Amygdala (tissue), 56 donors: Measurements from ENCODE around the gene ADAD2.
A peak's percentile ranks its signal among the peaks of the same experiment; 100 is the strongest.

Source experiments
- DNase-seq, 56 donors: peaks; one replicate each; lab custom pipeline; 2025; lab: John Stamatoyannopoulos, UW

The ADAD2 gene

GRCh38 chr16:84220851-84221250 lies 29.9 kb downstream of the ADAD2 start:
- no peak for DNase-seq

DNA sequence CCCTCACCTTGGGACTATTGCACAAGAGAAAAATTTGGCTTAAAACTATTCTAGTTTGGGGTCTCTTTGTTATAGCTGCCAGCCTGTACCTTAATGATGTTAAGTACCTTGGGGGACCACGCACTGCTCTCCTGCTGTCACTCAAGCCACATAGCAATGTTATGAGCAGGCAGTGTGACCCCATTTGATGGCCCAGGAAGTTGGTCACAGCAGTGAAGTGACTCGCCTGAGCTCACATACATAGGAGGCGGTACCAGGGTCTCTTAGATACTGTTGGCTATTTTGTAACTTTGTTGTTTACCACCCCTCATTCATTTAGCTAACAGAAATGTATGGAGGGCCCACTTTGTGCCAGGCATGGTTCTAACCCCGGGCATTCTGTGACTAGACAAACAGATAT lies 32.5 kb downstream of the ADAD2 start:
- DNase-seq = no peak

DNA sequence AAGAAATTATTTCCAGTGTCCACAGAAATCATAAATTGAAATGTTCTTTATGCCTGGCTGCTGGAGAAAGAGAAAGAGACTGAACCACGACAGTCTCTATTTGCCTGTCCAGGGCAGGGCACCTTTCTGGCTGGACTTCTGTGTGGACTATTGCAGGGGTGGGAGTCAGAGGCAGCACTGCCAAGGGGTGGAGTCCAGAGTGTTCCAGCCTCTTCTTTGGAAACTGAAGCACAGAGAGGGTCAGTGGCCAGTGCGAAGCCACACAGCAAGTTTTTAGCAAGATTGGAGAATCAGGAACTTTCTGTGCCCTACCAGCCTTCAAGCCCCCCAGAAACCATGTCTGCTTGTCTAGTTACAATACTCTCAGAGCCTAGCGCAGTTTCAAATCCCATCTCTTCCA lies 33.6 kb downstream of the ADAD2 start:
- DNase-seq = no peak

- no peak for DNase-seq
Measured at GRCh38 chr16:84225126-84225525, 34.2 kb downstream of the ADAD2 start.

DNA sequence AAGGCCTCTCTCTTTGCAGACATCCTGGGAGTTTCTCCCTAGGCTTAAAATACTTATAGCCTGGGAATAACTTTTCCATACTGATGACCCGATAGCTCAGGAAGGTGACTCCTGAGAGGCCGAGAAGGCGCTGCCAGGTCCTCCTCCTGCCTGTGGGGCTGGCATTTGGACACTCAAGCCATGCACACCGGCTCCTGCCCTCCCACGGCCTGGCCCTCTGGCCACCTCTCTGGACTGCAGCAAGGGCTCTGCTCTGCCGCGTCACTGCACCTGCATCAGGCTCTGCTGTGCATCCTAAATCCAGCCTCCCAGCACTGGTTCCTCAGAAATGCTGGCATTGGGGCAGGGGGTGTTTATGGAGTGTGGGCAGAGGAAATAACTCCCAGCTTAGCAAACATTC lies 34.6 kb downstream of the ADAD2 start:
- DNase-seq = no peak

DNA sequence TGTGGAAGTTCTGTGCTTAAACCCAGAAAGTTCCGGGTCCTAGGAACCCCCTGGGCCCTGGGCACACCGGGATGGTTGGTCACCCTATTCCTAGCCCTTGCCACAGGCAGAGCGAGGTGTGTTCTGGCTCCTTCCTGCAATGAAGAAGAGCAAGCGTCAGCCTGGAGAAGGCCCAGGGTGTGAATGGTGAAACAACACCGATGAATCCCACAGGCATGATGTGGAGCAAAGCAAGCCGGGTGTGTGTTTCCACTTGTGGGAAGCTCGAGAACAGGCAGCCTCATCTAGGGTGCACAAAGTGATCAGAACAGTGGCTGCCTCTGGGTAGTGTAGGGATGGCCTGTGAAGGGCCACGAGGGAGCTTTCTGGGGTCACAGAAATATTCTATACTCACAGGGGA lies 35.1 kb downstream of the ADAD2 start:
- DNase-seq = no peak

DNA sequence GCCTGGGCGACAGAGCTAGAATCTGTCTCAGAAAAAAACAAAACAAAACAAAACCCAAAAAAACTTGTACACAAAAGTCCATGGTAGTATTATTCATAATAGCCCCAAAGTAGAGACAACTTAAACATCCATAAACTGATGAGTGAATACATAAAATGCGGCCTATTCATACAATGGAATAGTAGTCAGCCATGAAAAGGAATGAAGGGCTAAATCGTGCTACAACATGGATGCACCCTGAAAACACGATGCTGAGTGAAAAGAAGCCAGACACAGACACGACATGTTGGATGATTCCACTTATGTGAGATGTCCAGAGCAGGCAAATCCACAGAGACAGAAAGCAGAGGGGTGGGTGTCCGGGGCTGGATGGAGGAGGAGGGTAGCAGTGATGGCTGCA lies 36.6 kb downstream of the ADAD2 start:
- no peak for DNase-seq

- DNase-seq = peak in 23 of 56 donors; percentile 4 to 56 (median 17)
Measured at GRCh38 chr16:84228256-84228838, 37.4 kb downstream of the ADAD2 start.

- DNase-seq = no peak
Measured at GRCh38 chr16:84229471-84229870, 38.5 kb downstream of the ADAD2 start.

GRCh38 chr16:84232060-84232459 lies 41.1 kb downstream of the ADAD2 start:
- no peak for DNase-seq

DNA sequence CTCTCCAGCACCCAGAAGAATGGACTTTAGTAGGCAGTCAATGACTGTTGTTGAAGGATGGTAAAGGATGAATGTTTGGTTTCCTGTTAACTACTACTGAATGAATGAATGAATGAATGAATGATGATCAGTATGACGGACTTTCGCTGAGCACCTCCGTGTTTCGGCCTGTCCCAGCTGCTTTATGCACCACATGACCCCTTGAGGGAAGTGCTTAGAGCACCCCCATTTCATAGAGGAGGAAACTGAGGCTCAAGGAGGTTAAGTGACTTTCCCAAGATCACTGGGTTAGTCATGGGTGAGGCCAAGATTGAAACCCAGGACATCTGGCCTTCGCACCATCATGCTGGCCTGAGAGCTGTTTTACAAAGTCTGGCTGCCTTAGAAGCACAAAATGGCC lies 42.0 kb downstream of the ADAD2 start:
- no peak for DNase-seq

GRCh38 chr16:84233748-84234147 lies 42.8 kb downstream of the ADAD2 start:
- DNase-seq = no peak

DNA sequence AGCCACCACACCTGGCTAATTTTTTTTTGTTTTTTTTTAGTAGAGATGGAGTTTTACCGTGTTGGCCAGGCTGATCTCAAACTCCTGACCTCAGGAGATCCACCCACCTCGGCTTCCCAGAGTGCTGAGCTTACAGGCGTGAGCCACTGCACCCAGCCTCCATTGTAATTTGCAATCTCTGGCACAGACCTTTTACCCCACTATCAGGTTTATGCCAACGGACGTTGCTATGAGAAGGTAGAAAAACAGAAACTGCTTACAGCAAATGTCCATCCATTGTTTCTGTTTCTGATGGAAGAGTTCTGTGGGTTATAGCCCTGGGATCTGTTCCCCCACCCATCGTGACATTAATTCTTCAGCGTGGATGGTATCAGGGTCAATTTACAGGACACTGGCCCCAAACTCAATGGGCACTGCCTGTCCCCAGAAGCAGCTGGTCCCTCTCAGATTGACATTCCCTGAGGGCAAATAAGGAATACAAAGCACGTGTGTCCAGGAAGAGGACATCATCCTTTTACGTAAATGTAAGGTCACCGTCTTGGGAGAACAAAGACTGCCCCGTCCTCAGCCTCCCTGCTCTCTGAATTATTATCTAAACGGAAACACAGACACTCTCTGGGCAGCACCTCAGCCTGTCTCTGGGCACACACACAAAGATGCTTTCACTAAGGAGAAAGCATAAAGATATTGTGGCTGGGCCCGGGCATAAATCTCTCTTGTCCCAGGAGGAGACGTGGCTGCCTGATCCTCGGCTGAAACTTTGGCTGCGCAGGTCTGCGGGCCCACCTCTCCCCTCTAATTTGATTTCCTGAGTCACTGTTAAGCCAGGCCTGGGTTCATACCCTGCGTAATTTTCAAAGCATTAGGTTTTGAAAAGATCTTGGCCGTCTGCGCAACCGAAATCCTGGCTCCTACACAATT lies 43.6 kb downstream of the ADAD2 start:
- DNase-seq = peak in 3 of 56 donors; percentile 7 to 20 (median 16)

DNA sequence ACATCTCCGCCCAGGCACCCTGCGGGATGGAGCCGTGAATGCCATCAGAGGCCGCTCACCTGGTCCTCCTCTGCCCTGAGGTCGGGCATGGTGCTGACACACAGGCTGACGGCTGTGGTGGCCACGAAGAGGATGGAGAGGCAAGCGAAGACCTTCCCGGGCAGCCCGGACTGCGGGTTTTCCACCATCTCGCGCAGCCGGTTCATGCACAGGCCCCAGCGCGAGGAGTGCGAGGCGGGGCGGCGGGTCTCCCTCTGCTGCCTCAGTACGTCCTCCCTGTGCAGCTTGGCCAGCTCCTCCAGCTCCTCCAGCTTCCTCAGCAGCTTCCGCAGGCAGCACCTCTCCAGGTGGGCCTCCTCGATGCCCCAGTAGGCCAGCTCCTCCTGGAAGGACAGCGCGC lies 45.7 kb downstream of the ADAD2 start:
- DNase-seq = no peak

DNA sequence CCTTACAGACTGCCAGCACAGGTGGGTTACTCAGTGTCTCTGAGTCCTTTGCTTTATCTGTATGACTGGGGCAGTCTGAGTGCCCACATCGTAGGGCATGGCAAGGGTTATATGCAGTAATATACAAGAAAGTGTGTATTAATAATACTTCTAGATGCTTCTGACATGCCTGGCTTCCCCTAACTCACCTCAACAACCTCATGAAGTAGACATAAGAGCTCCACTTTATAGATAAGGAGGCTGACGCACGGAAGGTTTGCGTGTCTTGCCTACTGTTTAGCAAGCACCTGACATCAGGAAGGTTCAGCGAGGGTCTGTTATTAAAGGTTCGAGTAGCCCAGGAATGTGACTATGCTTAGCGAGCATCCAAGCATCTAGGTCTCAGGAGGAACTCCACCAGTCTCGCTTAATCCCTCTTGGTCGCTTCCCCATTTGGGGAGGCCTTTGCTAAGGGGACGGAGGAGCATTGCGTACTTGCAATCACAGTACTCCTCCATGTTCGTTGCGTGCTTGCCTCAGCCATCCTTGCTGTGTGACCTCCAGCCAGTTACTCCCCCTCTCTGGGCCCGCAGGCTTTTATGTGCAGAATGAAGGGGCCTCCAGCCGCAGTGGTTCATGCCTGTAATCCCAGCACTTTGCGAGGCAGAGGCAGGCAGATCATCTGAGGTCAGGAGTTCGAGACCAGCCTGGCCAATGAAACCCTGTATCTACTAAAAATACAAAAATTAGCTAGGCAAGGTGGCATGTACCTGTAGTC lies 47.2 kb downstream of the ADAD2 start:
- DNase-seq = no peak

DNA sequence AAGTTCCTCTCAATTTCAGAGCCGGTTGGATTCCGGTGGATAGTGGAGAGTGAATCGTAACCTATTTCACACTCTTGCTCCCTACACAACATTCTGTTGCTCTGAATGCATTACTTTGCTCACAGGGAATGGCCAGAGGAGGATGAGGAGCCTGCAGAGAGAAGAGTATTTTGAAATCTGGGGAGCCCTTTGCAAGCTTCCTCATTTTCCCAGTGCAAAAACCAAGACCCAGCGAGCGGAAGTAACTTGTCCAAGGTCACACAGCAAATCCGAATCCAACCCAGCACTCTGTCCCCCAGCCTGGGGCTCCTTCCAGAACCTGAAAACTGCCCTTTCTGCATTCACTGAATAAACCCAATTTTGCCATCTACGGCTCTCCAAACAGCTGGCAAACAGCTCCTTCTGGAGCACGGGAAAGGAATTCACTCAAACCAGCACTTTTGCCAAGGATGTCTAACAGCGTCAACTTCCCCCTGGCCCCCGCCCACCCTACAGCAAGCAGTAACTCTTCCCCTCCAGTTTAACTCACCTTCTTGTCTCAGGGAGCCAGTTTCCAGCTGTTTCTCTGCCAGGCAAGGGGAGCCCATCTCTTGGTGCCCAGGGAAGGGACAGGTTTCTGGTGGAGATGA lies 48.3 kb downstream of the ADAD2 start:
- no peak for DNase-seq

DNA sequence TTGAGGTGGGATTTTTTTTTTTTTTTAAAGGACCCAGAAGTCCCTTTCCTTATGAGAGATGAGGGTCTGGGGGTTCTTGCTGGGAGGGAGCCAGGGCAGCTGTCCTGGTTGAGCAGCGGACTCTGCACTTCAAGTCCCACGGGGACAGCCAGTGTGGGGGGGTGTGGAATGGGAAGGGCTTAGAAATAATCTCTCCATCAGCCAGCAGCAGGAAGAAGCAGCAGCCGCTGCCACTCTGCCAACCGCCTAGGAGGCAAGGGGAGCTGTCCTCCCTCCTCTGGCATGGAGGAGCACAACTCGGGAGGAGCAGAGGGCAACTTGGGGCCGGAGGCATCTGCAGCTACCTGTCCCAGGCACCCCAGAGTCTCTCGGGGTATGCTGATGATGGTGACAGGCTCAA lies 49.0 kb downstream of the ADAD2 start, which contains the start of gene KCNG4:
KCNG4 (minus strand) TSS at position 104 of the 400 bp plus-strand sequence. CDS start 2,527 bp downstream, outside the sequence.
- no peak for DNase-seq

- DNase-seq = no peak
Measured at GRCh38 chr16:84240455-84240854, 49.5 kb downstream of the ADAD2 start.

GRCh38 chr16:84241778-84242177 lies 50.8 kb downstream of the ADAD2 start:
- no peak for DNase-seq

DNA sequence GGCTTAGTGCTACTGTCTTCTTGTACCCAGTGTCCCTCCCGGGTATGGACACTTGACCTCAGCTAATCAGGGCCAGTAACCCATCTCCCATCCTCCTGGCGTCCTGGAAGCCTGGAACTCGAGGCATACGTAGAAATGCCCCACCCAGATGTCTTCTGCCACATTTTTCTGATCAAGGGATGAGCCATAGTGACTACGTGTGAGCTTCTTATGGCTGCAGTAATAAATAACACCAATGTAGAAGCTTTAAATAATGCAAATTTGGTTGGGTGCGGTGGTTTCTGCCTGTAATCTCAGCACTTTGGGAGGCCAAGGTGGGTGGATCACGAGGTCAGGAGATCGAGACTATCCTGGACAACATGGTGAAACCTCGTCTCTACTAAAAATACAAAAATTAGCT lies 51.9 kb downstream of the ADAD2 start:
- DNase-seq = no peak

- DNase-seq = no peak
Measured at GRCh38 chr16:84243732-84244131, 52.8 kb downstream of the ADAD2 start.
